T-cell (primary cell): ENCODE data around the gene GLT1D1. TPM values are rescaled to one million over a fixed set of nuclear protein-coding genes. Genes with fewer than 3 reads are reported as not detected.
A peak's percentile ranks its signal among the peaks of the same experiment; 100 is the strongest.

ENCODE experiments used
- ATAC-seq, 4 experiments: fragments of 200-7000 bp in 3 of 4; fragments of 150-1000 bp in 1 of 4; cut with Tn5 transposase; replicated peaks in 1 of 4; 1 replicate in 3 of 4; 2 replicates in 1 of 4; pipeline ENCODE4 v1.10.0; 2021; ENCODE audit warnings: moderate library complexity in 3 of 4, mild to moderate bottlenecking in 2 of 4, moderate number of reproducible peaks in 1 of 4
- CTCF ChIA-PET, 2 donors: fragments of 300-600 bp; sonication (Branson Sonifier 250); formaldehyde crosslinking; loops; one replicate each; lab custom pipeline; 2022; ENCODE audit warnings: antibody characterized with exemption in 2 of 2; lab: Charles Lee
- POLR2A ChIA-PET, 2 donors: fragments of 300-600 bp; sonication (Branson Sonifier 250); formaldehyde crosslinking; loops; one replicate each; lab custom pipeline; 2022; ENCODE audit warnings: antibody characterized with exemption in 2 of 2; lab: Charles Lee
- DNase-seq, 35 experiments: peaks; one replicate each; pipeline versions ENCODE4 v3.0.0 to v3.0.0-alpha.2; 2013 to 2023
- H3K27ac ChIP-seq: one replicate; pipeline ENCODE4 v1.5.1; 2013; ENCODE audit warnings: low read length
- H3K27me3 ChIP-seq, 2 experiments: replicated peaks in 1 of 2; 1 replicate in 1 of 2; 2 replicates in 1 of 2; pipeline versions ENCODE4 v1.6.1 to v1.7.0; 2013; ENCODE audit warnings: low read length in 1 of 2, mixed read lengths in 1 of 2; ENCODE audit not compliant: control insufficient read depth in 2 of 2, insufficient read depth in 2 of 2; ENCODE audit errors: extremely low read depth in 1 of 2
- H3K36me3 ChIP-seq, 2 donors: 1 replicate in 1 of 2; 2 replicates in 1 of 2; pipeline versions ENCODE4 v1.6.1 to v1.7.0; 2013; ENCODE audit warnings: low read length in 1 of 2; ENCODE audit not compliant: control insufficient read depth in 2 of 2, insufficient read depth in 1 of 2; ENCODE audit errors: extremely low read depth in 1 of 2
- H3K4me1 ChIP-seq, 2 experiments: 1 replicate in 1 of 2; 2 replicates in 1 of 2; pipeline versions ENCODE4 v1.6.1 to v1.7.0; 2013; ENCODE audit warnings: low read length in 2 of 2, mixed read lengths in 1 of 2; ENCODE audit not compliant: insufficient read depth in 2 of 2, control insufficient read depth in 1 of 2; ENCODE audit errors: extremely low read depth in 1 of 2
- H3K4me3 ChIP-seq, 2 donors: 1 replicate in 1 of 2; 2 replicates in 1 of 2; pipeline versions ENCODE4 v1.5.1 to v1.7.0; 2013; ENCODE audit warnings: mild to moderate bottlenecking in 2 of 2, low read length in 1 of 2, moderate library complexity in 1 of 2; ENCODE audit not compliant: control insufficient read depth in 1 of 2; ENCODE audit errors: extremely low read depth in 1 of 2
- H3K9me3 ChIP-seq: 2 replicates; pipeline ENCODE4 v1.7.0; 2013
- H3K27ac Mint-ChIP-seq, 2 donors: one replicate each; pipeline ENCODE4 v1.8.0; 2020 to 2021; ENCODE audit warnings: mild to moderate bottlenecking in 2 of 2, mixed read lengths in 2 of 2
- H3K27me3 Mint-ChIP-seq, 2 donors: one replicate each; pipeline ENCODE4 v1.8.0; 2021 to 2022; ENCODE audit warnings: mixed read lengths in 2 of 2
- H3K36me3 Mint-ChIP-seq: one replicate; pipeline ENCODE4 v1.8.0; 2021; ENCODE audit warnings: mixed read lengths
- H3K4me1 Mint-ChIP-seq, 3 donors: one replicate each; pipeline ENCODE4 v1.8.0; 2020 to 2022; ENCODE audit warnings: mixed read lengths in 3 of 3, mild to moderate bottlenecking in 1 of 3
- H3K4me3 Mint-ChIP-seq, 3 donors: one replicate each; pipeline ENCODE4 v1.8.0; 2020 to 2022; ENCODE audit warnings: mild to moderate bottlenecking in 3 of 3, mixed read lengths in 3 of 3, moderate library complexity in 3 of 3
- H3K9me3 Mint-ChIP-seq, 3 donors: one replicate each; pipeline ENCODE4 v1.8.0; 2020 to 2022; ENCODE audit warnings: mixed read lengths in 3 of 3
- WGBS: methylation state at CpG from one replicate; pipeline ENCODE4 v1.1.5; 2013; ENCODE audit warnings: missing lambda C conversion rate; ENCODE audit not compliant: insufficient coverage; 5-methylcytosine and 5-hydroxymethylcytosine counted together
- total RNA-seq, 35 experiments: library from RNA in 6 of 35; stranded (reverse) in 6 of 35; fragments of 120-200 nt in 1 of 35; gene quantifications; one replicate each; pipeline versions ENCODE4 v1.2.1 to v1.2.4 and lab custom pipeline; 2013 to 2026

The GLT1D1 gene
- total RNA-seq, 5 donors from 2014 or later (not counting 1 experiment from before 2014, with no cell fraction given): 0.14 to 0.26 TPM; not detected in 3

- Mint-ChIP-seq H3K27me3 (no peaks in the 10 kb centered on the region), H3K4me1 (peaks cover 0 to 1% (median 0%) of the 10 kb centered on the region in 3 donors), H3K36me3 (no peaks in the 10 kb centered on the region), H3K27ac (no peak overlapping the region), H3K4me3 (no peak overlapping the region), H3K9me3 (no peaks in the 10 kb centered on the region)
- H3K4me1 ChIP-seq: no peaks in the 10 kb centered on the region
- DNase-seq (no peak), ATAC-seq (no peak)
- ChIA-PET CTCF (no interaction called here), POLR2A (no interaction called here)
- WGBS: 85% methylated on average over 11 of the region's 12 CpGs
- peaks cover 0 to 8% of the 10 kb centered on the region in 2 experiments for H3K27me3 ChIP-seq
- H3K9me3 ChIP-seq: no peaks in the 10 kb centered on the region
- H3K36me3 ChIP-seq: no peaks in the 10 kb centered on the region
- no peak overlapping the region for H3K27ac ChIP-seq
- H3K4me3 ChIP-seq: no peak overlapping the region
These were observed 75.8 kb downstream of the GLT1D1 start for GRCh38 chr12:128929057-128929456.

GRCh38 chr12:128930606-128931005 lies 77.3 kb downstream of the GLT1D1 start:
- Mint-ChIP-seq H3K27ac (no peak overlapping the region), H3K27me3 (no peaks in the 10 kb centered on the region), H3K4me3 (peak overlapping the region in 1 of 3 donors; percentile 16), H3K9me3 (no peaks in the 10 kb centered on the region), H3K4me1 (peaks cover 0 to 1% (median 0%) of the 10 kb centered on the region in 3 donors), H3K36me3 (no peaks in the 10 kb centered on the region)
- WGBS: 37% methylated on average over 11 of the region's 13 CpGs
- ChIA-PET CTCF (no interaction called here), POLR2A (no interaction called here)
- no peaks in the 10 kb centered on the region for H3K4me1 ChIP-seq
- DNase-seq (no peak), ATAC-seq (no peak)
- no peaks in the 10 kb centered on the region for H3K36me3 ChIP-seq
- H3K27me3 ChIP-seq: peaks cover 0 to 8% of the 10 kb centered on the region in 2 experiments
- no peaks in the 10 kb centered on the region for H3K9me3 ChIP-seq
- no peak overlapping the region for H3K4me3 ChIP-seq
- H3K27ac ChIP-seq: no peak overlapping the region

- DNase-seq (no peak), ATAC-seq (no peak)
- Mint-ChIP-seq H3K27me3 (peaks cover 0 to 3% of the 10 kb centered on the region in 2 donors), H3K36me3 (no peaks in the 10 kb centered on the region), H3K4me1 (peaks cover 0 to 1% (median 0%) of the 10 kb centered on the region in 3 donors), H3K4me3 (no peak overlapping the region), H3K9me3 (no peaks in the 10 kb centered on the region), H3K27ac (no peak overlapping the region)
- no peak overlapping the region for H3K27ac ChIP-seq
- CTCF ChIA-PET: no interaction called here
- POLR2A ChIA-PET: no interaction called here
- WGBS: 72% methylated on average over 13 of the region's 20 CpGs
- H3K27me3 ChIP-seq: peaks cover 0 to 8% of the 10 kb centered on the region in 2 experiments
- H3K9me3 ChIP-seq: no peaks in the 10 kb centered on the region
- no peaks in the 10 kb centered on the region for H3K4me1 ChIP-seq
- no peaks in the 10 kb centered on the region for H3K36me3 ChIP-seq
- H3K4me3 ChIP-seq: no peak overlapping the region
These were observed 79.2 kb downstream of the GLT1D1 start for GRCh38 chr12:128932521-128932920.

- no peaks in the 10 kb centered on the region for H3K36me3 Mint-ChIP-seq
These were observed 79.8 kb downstream of the GLT1D1 start for GRCh38 chr12:128933039-128933438.

GRCh38 chr12:128933926-128934325 lies 80.6 kb downstream of the GLT1D1 start:
- ChIA-PET POLR2A (no interaction called here), CTCF (no interaction called here)
- Mint-ChIP-seq H3K4me3 (no peak overlapping the region), H3K36me3 (no peaks in the 10 kb centered on the region), H3K27me3 (peaks cover 0 to 3% of the 10 kb centered on the region in 2 donors), H3K27ac (no peak overlapping the region), H3K4me1 (peaks cover 0 to 1% (median 0%) of the 10 kb centered on the region in 3 donors), H3K9me3 (no peaks in the 10 kb centered on the region)
- WGBS: 36% methylated on average over 3 of the region's 7 CpGs
- H3K4me3 ChIP-seq: no peak overlapping the region
- no peaks in the 10 kb centered on the region for H3K36me3 ChIP-seq
- peaks cover 0 to 5% of the 10 kb centered on the region in 2 experiments for H3K27me3 ChIP-seq
- H3K27ac ChIP-seq: no peak overlapping the region
- H3K9me3 ChIP-seq: no peaks in the 10 kb centered on the region
- no peaks in the 10 kb centered on the region for H3K4me1 ChIP-seq
- ATAC-seq: no peak
- no peak for DNase-seq

More at GRCh38 chr12:128933039-128933438, 79.8 kb downstream of the GLT1D1 start:
- peaks cover 0 to 1% (median 0%) of the 10 kb centered on the region in 3 donors for H3K4me1 Mint-ChIP-seq
- H3K36me3 ChIP-seq: no peaks in the 10 kb centered on the region
- H3K27ac Mint-ChIP-seq: no peak overlapping the region
- ATAC-seq (peak in 1 of 4 experiments; percentile 55), DNase-seq (peak in 4 of 35 experiments; percentile 4 to 13 (median 6))
- H3K9me3 Mint-ChIP-seq: no peaks in the 10 kb centered on the region
- H3K27me3 Mint-ChIP-seq: peaks cover 0 to 3% of the 10 kb centered on the region in 2 donors
- H3K27ac ChIP-seq: no peak overlapping the region
- ChIA-PET POLR2A (no interaction called here), CTCF (no interaction called here)
- H3K4me3 Mint-ChIP-seq: no peak overlapping the region
- 78% methylated on average over 22 of the region's 27 CpGs for WGBS
- H3K27me3 ChIP-seq: peaks cover 0 to 8% of the 10 kb centered on the region in 2 experiments
- no peaks in the 10 kb centered on the region for H3K4me1 ChIP-seq
- no peak overlapping the region for H3K4me3 ChIP-seq
- no peaks in the 10 kb centered on the region for H3K9me3 ChIP-seq

GRCh38 chr12:128938886-128939285 lies 85.6 kb downstream of the GLT1D1 start:
- Mint-ChIP-seq H3K27me3 (peaks cover 0 to 3% of the 10 kb centered on the region in 2 donors), H3K9me3 (no peaks in the 10 kb centered on the region), H3K36me3 (no peaks in the 10 kb centered on the region), H3K4me3 (no peak overlapping the region), H3K4me1 (no peaks in the 10 kb centered on the region), H3K27ac (no peak overlapping the region)
- H3K9me3 ChIP-seq: no peaks in the 10 kb centered on the region
- ATAC-seq (no peak), DNase-seq (no peak)
- WGBS: 78% methylated on average over 2 of the region's 5 CpGs
- ChIA-PET POLR2A (no interaction called here), CTCF (no interaction called here)
- H3K27me3 ChIP-seq: no peaks in the 10 kb centered on the region
- H3K4me1 ChIP-seq: no peaks in the 10 kb centered on the region
- no peaks in the 10 kb centered on the region for H3K36me3 ChIP-seq
- H3K4me3 ChIP-seq: no peak overlapping the region
- no peak overlapping the region for H3K27ac ChIP-seq
